Endothelial cell of umbilical vein (primary cell): ENCODE data around the gene RPGRIP1L. TPM values are rescaled to one million over a fixed set of nuclear protein-coding genes. Genes with fewer than 3 reads are reported as not detected.

Experiments
- BruUV-seq: library from RNA; stranded (reverse); fragments of 400-500 nt; replicated peaks from 2 replicates; lab custom pipeline; 2021; lab: Mats Ljungman, UMichigan
- CTCF ChIA-PET: fragments of 300-600, 350-600 bp; sonication (Branson Sonifier 250); formaldehyde crosslinking; loops from one replicate; lab custom pipeline; 2021; ENCODE audit warnings: antibody characterized with exemption, inconsistent platforms; lab: Charles Lee
- POLR2A ChIA-PET: fragments of 300-600, 350-600 bp; sonication (Branson Sonifier 250); formaldehyde crosslinking; loops from one replicate; lab custom pipeline; 2021; ENCODE audit warnings: antibody characterized with exemption, inconsistent platforms; lab: Charles Lee
- DNase-seq: peaks from one replicate; pipeline ENCODE4 v3.0.0-alpha.2; 2011; ENCODE audit warnings: low read depth, low spot score
- FAIRE-seq: peaks from 2 replicates; lab custom pipeline; 2011; peaks lifted over from hg19 to GRCh38; lab: Jason Lieb, UNC
- H2AFZ ChIP-seq: 2 replicates; pipeline ENCODE4 v1.6.0; 2012; ENCODE audit warnings: low read depth, low read length, control low read depth, inconsistent platforms
- H3K27ac ChIP-seq: 2 replicates; pipeline ENCODE4 v1.5.1; 2011; ENCODE audit warnings: low read depth, mild to moderate bottlenecking, control low read depth, low read length, moderate library complexity; ENCODE audit not compliant: insufficient read depth
- H3K27me3 ChIP-seq, 2 experiments: 2 replicates each; pipeline versions ENCODE4 v1.6.0 to v1.6.1; 2011; ENCODE audit warnings: low read length in 2 of 2, mixed read lengths in 1 of 2; ENCODE audit not compliant: control insufficient read depth in 2 of 2, insufficient read depth in 2 of 2
- H3K36me3 ChIP-seq, 2 experiments: 2 replicates in 1 of 2; 3 replicates in 1 of 2; pipeline ENCODE4 v1.5.1; 2011; ENCODE audit warnings: low read length in 2 of 2, mild to moderate bottlenecking in 1 of 2, moderate library complexity in 1 of 2; ENCODE audit not compliant: control insufficient read depth in 2 of 2, insufficient read depth in 2 of 2; ENCODE audit errors: extremely low read depth in 1 of 2
- H3K4me1 ChIP-seq: 3 replicates; pipeline ENCODE4 v1.5.1; 2011; ENCODE audit warnings: mild to moderate bottlenecking, low read length; ENCODE audit not compliant: control insufficient read depth, insufficient read depth; ENCODE audit errors: extremely low read depth
- H3K4me2 ChIP-seq: 2 replicates; pipeline ENCODE4 v1.6.1; 2011; ENCODE audit warnings: low read length, control low read depth, mixed read lengths; ENCODE audit not compliant: insufficient read depth
- H3K4me3 ChIP-seq, 3 experiments: fragments of 200-600 bp in 1 of 3; sonication (generic), shearing (Covaris generic) in 1 of 3; replicated peaks in 1 of 3; 2 replicates each; pipeline ENCODE4 v1.5.1; 2011 to 2016; ENCODE audit warnings: control low read depth in 3 of 3, low read length in 3 of 3, mild to moderate bottlenecking in 2 of 3, inconsistent platforms in 1 of 3, low read depth in 1 of 3, moderate library complexity in 1 of 3; ENCODE audit not compliant: insufficient read depth in 1 of 3
- H3K79me2 ChIP-seq: 2 replicates; pipeline ENCODE4 v1.6.0; 2012; ENCODE audit warnings: low read length, inconsistent platforms; ENCODE audit not compliant: control insufficient read depth, insufficient read depth
- H3K9ac ChIP-seq: replicated peaks from 2 replicates; pipeline ENCODE3; 2011; ENCODE audit warnings: low read length, control low read depth; ENCODE audit not compliant: insufficient read depth; ENCODE audit errors: extremely low read depth
- H3K9me1 ChIP-seq: replicated peaks from 3 replicates; pipeline ENCODE4 v1.6.0; 2011; ENCODE audit warnings: mild to moderate bottlenecking, low read length; ENCODE audit not compliant: control insufficient read depth, insufficient read depth; ENCODE audit errors: extremely low read depth
- H3K9me3 ChIP-seq: replicated peaks from 2 replicates; pipeline ENCODE4 v1.5.1; 2012; ENCODE audit warnings: low read length, inconsistent platforms; ENCODE audit not compliant: control insufficient read depth, insufficient read depth
- H4K20me1 ChIP-seq: replicated peaks from 2 replicates; pipeline ENCODE3; 2011; ENCODE audit warnings: mild to moderate bottlenecking, low read length; ENCODE audit not compliant: control insufficient read depth, insufficient read depth; ENCODE audit errors: extremely low read depth
- EZH2 ChIP-seq: IDR thresholded peaks from 2 replicates; pipeline ENCODE4 v1.6.1; 2012; ENCODE audit warnings: borderline replicate concordance, low read depth, mild to moderate bottlenecking, moderate library complexity, low read length, inconsistent platforms; ENCODE audit not compliant: severe bottlenecking
- FOS ChIP-seq: IDR thresholded peaks from 2 replicates; pipeline ENCODE4 v1.6.1; 2011; ENCODE audit warnings: mild to moderate bottlenecking, low read length, moderate library complexity, borderline replicate concordance; ENCODE audit not compliant: insufficient read depth
- GATA2 ChIP-seq: IDR thresholded peaks from 2 replicates; pipeline ENCODE4 v1.7.0; 2011; ENCODE audit warnings: low read depth, mild to moderate bottlenecking, moderate library complexity, mixed read lengths, low read length; ENCODE audit not compliant: insufficient read length, insufficient read depth
- MYC ChIP-seq: IDR thresholded peaks from one replicate; pipeline ENCODE4 v1.6.1; 2011; ENCODE audit warnings: mild to moderate bottlenecking, low read depth, low read length
- POLR2A ChIP-seq: IDR thresholded peaks from 2 replicates; pipeline ENCODE4 v1.6.1; 2012; ENCODE audit warnings: low read depth, mild to moderate bottlenecking, control low read depth, low read length
- POLR2AphosphoS5 ChIP-seq: IDR thresholded peaks from 2 replicates; pipeline ENCODE4 v1.6.1; 2012; ENCODE audit warnings: low read depth, mild to moderate bottlenecking, control low read depth, low read length, moderate library complexity; ENCODE audit not compliant: insufficient read depth
- dilution Hi-C: fragments of 300-500 bp; cut with MboI; formaldehyde crosslinking; loops from one replicate; pipeline ENCODE4 v1.15.0; 2019; ENCODE audit warnings: low sequenced_read_pairs; ENCODE audit not compliant: extremely low pct_ligation_motif_present
- intact Hi-C: fragments of 100-400 bp; cut with micrococcal nuclease; formaldehyde crosslinking; loops from one replicate; pipeline ENCODE4 v1.10.0; 2022
- polyA plus RNA-seq, 4 experiments: library from polyadenylated mRNA; depleted of rRNA in 3 of 4; stranded (reverse) in 3 of 4; unstranded in 1 of 4; fragments of >200 nt; gene quantifications; 2 replicates each; pipeline versions ENCODE4 v1.2.1 to v1.2.3, GENCODE V29; 2011 to 2012; ENCODE audit warnings: missing spikeins in 1 of 4
- total RNA-seq: library from RNA; stranded (reverse); gene quantifications from 2 replicates; pipeline ENCODE4 v1.2.3, GENCODE V29; 2021
- TF ChIP-seq, protein P1 (sequence below): IDR thresholded peaks from 2 replicates; pipeline ENCODE4 v1.6.1; 2011; ENCODE audit not compliant: insufficient read depth, insufficient read length
- TF ChIP-seq, protein P2 (sequence below), 2 donors: IDR thresholded peaks; 1 replicate in 1 of 2; 2 replicates in 1 of 2; pipeline ENCODE4 v1.5.1; 2011; ENCODE audit warnings: low read length in 2 of 2, mild to moderate bottlenecking in 2 of 2, moderate library complexity in 2 of 2, control low read depth in 1 of 2, inconsistent platforms in 1 of 2, low read depth in 1 of 2; ENCODE audit not compliant: insufficient read depth in 1 of 2; ENCODE audit errors: extremely low read depth in 1 of 2

Gene RPGRIP1L
- total and polyA plus RNA-seq, 2 donors (not counting 3 experiments of a cell fraction or from before 2014, with no cell fraction given): 3.2 to 13.2 TPM

DNA sequence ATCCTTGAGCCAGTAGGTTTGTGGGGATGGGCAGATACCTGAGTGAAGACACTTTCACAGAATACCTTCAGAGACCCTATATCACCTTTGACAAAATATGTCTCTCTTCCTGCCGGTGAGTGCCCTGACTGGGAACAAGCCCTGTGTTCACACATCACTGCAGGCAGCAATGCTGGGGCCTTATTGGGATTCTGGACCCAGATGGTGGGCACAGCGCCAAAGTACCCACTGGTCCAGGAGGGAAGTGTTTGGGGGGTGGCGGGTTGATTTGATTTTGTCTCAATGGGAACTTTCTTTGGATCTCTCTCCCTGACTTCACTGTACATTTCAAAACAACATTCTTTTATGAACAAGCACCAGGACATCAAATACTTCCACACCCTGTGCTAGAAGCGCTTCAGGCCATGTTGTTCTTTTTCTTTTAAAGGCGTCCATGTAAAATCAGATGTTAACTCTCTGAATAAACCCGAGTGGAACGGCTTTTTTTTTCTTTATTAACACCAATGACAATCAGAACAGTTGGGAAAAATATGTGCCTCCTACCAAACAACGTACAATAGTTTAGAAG lies 138.3 kb downstream of the RPGRIP1L start:
- Histone ChIP-seq H3K9ac (no peak overlapping the region), H3K27me3 (no peaks in the 10 kb centered on the region), H3K9me1 (no peaks in the 10 kb centered on the region), H3K4me2 (no peak overlapping the region), H3K4me1 (no peaks in the 10 kb centered on the region), H3K4me3 (no peak overlapping the region), H4K20me1 (no peaks in the 10 kb centered on the region), H3K36me3 (no peaks in the 10 kb centered on the region), H3K79me2 (no peaks in the 10 kb centered on the region), H3K9me3 (no peaks in the 10 kb centered on the region), H3K27ac (no peak overlapping the region), H2AFZ (no peak overlapping the region)
- DNase-seq: no peak
- CTCF ChIA-PET: interaction anchor here (1.1 kb wide), 1 partner anchor 16 kb away, joined by 3 read pairs; no protein-coding TSS in a partner anchor
- BruUV-seq: no TSS peak
- TF ChIP-seq, protein P1, sequence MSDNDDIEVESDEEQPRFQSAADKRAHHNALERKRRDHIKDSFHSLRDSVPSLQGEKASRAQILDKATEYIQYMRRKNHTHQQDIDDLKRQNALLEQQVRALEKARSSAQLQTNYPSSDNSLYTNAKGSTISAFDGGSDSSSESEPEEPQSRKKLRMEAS: no peak
- TF ChIP-seq MYC (no peak), POLR2AphosphoS5 (no peak)
- TF ChIP-seq, protein P2, sequence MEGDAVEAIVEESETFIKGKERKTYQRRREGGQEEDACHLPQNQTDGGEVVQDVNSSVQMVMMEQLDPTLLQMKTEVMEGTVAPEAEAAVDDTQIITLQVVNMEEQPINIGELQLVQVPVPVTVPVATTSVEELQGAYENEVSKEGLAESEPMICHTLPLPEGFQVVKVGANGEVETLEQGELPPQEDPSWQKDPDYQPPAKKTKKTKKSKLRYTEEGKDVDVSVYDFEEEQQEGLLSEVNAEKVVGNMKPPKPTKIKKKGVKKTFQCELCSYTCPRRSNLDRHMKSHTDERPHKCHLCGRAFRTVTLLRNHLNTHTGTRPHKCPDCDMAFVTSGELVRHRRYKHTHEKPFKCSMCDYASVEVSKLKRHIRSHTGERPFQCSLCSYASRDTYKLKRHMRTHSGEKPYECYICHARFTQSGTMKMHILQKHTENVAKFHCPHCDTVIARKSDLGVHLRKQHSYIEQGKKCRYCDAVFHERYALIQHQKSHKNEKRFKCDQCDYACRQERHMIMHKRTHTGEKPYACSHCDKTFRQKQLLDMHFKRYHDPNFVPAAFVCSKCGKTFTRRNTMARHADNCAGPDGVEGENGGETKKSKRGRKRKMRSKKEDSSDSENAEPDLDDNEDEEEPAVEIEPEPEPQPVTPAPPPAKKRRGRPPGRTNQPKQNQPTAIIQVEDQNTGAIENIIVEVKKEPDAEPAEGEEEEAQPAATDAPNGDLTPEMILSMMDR (IDR thresholded peaks at IDR 0.05; ENCODE audit: extremely low read depth in 1 of 2, insufficient read depth in 1 of 2, low read depth in 1 of 2, low read length in 2 of 2): no peak
- FAIRE-seq: no peak
- POLR2A ChIA-PET: no interaction called here
- dilution Hi-C loops (no loop called here), intact Hi-C loops (no loop called here)

DNA sequence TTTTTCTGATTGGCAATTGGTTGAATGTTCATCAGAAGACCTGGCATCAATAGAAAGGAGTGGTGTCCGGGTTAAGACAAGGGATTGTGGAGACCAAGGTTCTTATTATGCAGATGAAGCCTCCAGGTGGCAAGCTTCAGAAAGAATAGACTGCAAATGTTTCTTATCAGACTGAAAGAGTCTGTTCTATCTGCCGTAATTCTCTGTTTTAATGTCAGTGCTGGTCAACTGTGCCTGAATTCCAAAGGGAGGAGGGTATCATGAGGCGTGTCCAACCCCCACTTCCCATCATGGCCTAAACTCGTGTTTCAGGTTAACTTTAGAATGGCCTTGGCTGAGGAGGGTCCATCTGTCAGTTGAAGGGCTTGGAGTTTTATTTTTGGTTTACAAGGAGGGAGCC lies 140.2 kb downstream of the RPGRIP1L start:
- intact Hi-C loops (no loop called here), dilution Hi-C loops (no loop called here)
- H3K4me1 ChIP-seq: no peaks in the 10 kb centered on the region
- H3K79me2 ChIP-seq: no peaks in the 10 kb centered on the region
- H3K9me3 ChIP-seq: no peaks in the 10 kb centered on the region
- no peaks in the 10 kb centered on the region for H3K9me1 ChIP-seq
- H3K4me3 ChIP-seq: no peak overlapping the region
- no peaks in the 10 kb centered on the region for H3K27me3 ChIP-seq
- no TSS peak for BruUV-seq
- ChIA-PET POLR2A (no interaction called here), CTCF (no interaction called here)
- no peak overlapping the region for H3K27ac ChIP-seq
- H4K20me1 ChIP-seq: no peaks in the 10 kb centered on the region
- no peak overlapping the region for H3K4me2 ChIP-seq
- TF ChIP-seq MYC: no peak
- no peak for TF ChIP-seq POLR2A
- no peak for TF ChIP-seq EZH2
- TF ChIP-seq, protein P1: no peak
- no peak for TF ChIP-seq FOS
- TF ChIP-seq GATA2: no peak
- FAIRE-seq: no peak
- H2AFZ ChIP-seq: no peak overlapping the region
- no peaks in the 10 kb centered on the region for H3K36me3 ChIP-seq
- DNase-seq: no peak
- H3K9ac ChIP-seq: no peak overlapping the region
